GM12878 (cell line): ENCODE data around the gene EPHB1. TPM values are rescaled to one million over a fixed set of nuclear protein-coding genes. Genes with fewer than 3 reads are reported as not detected.

Source experiments
- CBFB ChIP-seq: IDR thresholded peaks from 2 replicates; pipeline ENCODE4 v1.6.1; 2016; ENCODE audit warnings: antibody characterized with exemption, low read depth
- CREM ChIP-seq: IDR thresholded peaks from 2 replicates; pipeline ENCODE4 v1.6.1; 2014; ENCODE audit warnings: antibody characterized with exemption, low read depth
- EED ChIP-seq: sonication (generic); IDR thresholded peaks from 2 replicates; pipeline ENCODE4 v1.6.1; 2016; ENCODE audit warnings: antibody characterized with exemption, low read depth
- GABPA ChIP-seq: IDR thresholded peaks from 2 replicates; pipeline ENCODE4 v1.6.1; 2014; ENCODE audit warnings: antibody characterized with exemption, low read depth, mild to moderate bottlenecking, inconsistent platforms
- HDAC6 ChIP-seq: fragments of 200-600 bp; sonication (generic); IDR thresholded peaks from one replicate; pipeline ENCODE4 v1.8.0; 2017; ENCODE audit warnings: antibody characterized with exemption; ENCODE audit not compliant: unreplicated experiment
- IKZF2 ChIP-seq, 2 experiments: fragments of 450-650 bp; IDR thresholded peaks; 2 replicates each; pipeline ENCODE4 v1.6.1; 2017; ENCODE audit warnings: mild to moderate bottlenecking in 2 of 2, moderate library complexity in 2 of 2
- IRF3 ChIP-seq: fragments of 450-650 bp; IDR thresholded peaks from 2 replicates; pipeline ENCODE4 v1.6.1; 2014; ENCODE audit warnings: mild to moderate bottlenecking
- JUNB ChIP-seq: IDR thresholded peaks from 2 replicates; pipeline ENCODE4 v1.6.1; 2016; ENCODE audit warnings: antibody characterized with exemption, mild to moderate bottlenecking
- MTA3 ChIP-seq: IDR thresholded peaks from 2 replicates; pipeline ENCODE4 v1.6.1; 2012; ENCODE audit warnings: low read length, inconsistent platforms, borderline replicate concordance
- PBX3 ChIP-seq: IDR thresholded peaks from 2 replicates; pipeline ENCODE4 v1.6.1; 2011; ENCODE audit warnings: mild to moderate bottlenecking, low read depth, low read length, moderate library complexity; ENCODE audit not compliant: insufficient replicate concordance
- PKNOX1 ChIP-seq: fragments of 450-650 bp; IDR thresholded peaks from 2 replicates; pipeline ENCODE4 v1.6.1; 2016; ENCODE audit warnings: mild to moderate bottlenecking
- PML ChIP-seq: IDR thresholded peaks from 2 replicates; pipeline ENCODE4 v1.6.1; 2012; ENCODE audit warnings: low read length, inconsistent platforms
- RAD21 ChIP-seq: IDR thresholded peaks from 2 replicates; pipeline ENCODE4 v1.6.1; 2011; ENCODE audit warnings: mild to moderate bottlenecking, low read depth, low read length, moderate library complexity; ENCODE audit not compliant: insufficient read depth
- RB1 ChIP-seq: fragments of 450-650 bp; formaldehyde crosslinking; IDR thresholded peaks from 2 replicates; pipeline ENCODE4 v1.6.1; 2017; ENCODE audit warnings: mild to moderate bottlenecking, borderline replicate concordance
- RFX5 ChIP-seq: IDR thresholded peaks from 2 replicates; pipeline ENCODE4 v1.6.1; 2011; ENCODE audit warnings: low read depth, low read length, improper control_type of control experiment
- SUZ12 ChIP-seq: fragments of 200-600 bp; sonication (generic); IDR thresholded peaks from one replicate; pipeline ENCODE4 v1.6.1; 2018; ENCODE audit warnings: antibody characterized with exemption, mild to moderate bottlenecking; ENCODE audit not compliant: unreplicated experiment
- TBL1XR1 ChIP-seq: IDR thresholded peaks from 2 replicates; pipeline ENCODE4 v1.6.1; 2012; ENCODE audit warnings: low read depth, low read length, improper control_type of control experiment
- ZNF207 ChIP-seq: fragments of 450-650 bp; IDR thresholded peaks from 2 replicates; pipeline ENCODE4 v1.6.1; 2014; ENCODE audit warnings: antibody characterized with exemption, mild to moderate bottlenecking, borderline replicate concordance
- ZNF217 ChIP-seq: fragments of 450-650 bp; IDR thresholded peaks from 2 replicates; pipeline ENCODE4 v1.6.1; 2017; ENCODE audit warnings: antibody characterized with exemption, mild to moderate bottlenecking
- polyA plus RNA-seq, 11 experiments: library from polyadenylated mRNA; depleted of rRNA in 4 of 11; unstranded in 6 of 11; stranded (reverse) in 5 of 11; fragments of >200 nt; fragmentation: Nextera tagmentation in 4 of 11; fragmentation: Illumina TruSeq in 1 of 11; extraction: Ambion mirVana in 4 of 11; extraction: Trizol in 1 of 11; gene quantifications; 1 replicate in 1 of 11; 2 replicates in 10 of 11; pipeline versions ENCODE4 v1.2.1 to v1.2.3, GENCODE V29; 2011 to 2016; ENCODE audit warnings: inconsistent platforms in 2 of 11, missing spikeins in 2 of 11, low read depth in 1 of 11
- total RNA-seq, 4 experiments: library from RNA; depleted of rRNA in 3 of 4; stranded (reverse); fragments of >200 nt in 3 of 4; fragmentation: Illumina TruSeq in 1 of 4; extraction: Trizol in 1 of 4; gene quantifications; 2 replicates each; pipeline versions ENCODE4 v1.2.1 to v1.2.3, GENCODE V29; 2013 to 2021
- TF ChIP-seq, protein P1 (sequence below): fragments of 150-350 bp; IDR thresholded peaks from 2 replicates; pipeline ENCODE4 v1.6.1; 2014; ENCODE audit warnings: mild to moderate bottlenecking, low read depth, low read length
- TF ChIP-seq, protein P2 (sequence below): IDR thresholded peaks from 2 replicates; pipeline ENCODE4 v1.6.1; 2012; ENCODE audit warnings: low read depth, low read length, improper control_type of control experiment
- TF ChIP-seq, protein P3 (sequence below): IDR thresholded peaks from 2 replicates; pipeline ENCODE4 v1.6.1; 2012; ENCODE audit warnings: mild to moderate bottlenecking, low read depth, low read length

The EPHB1 gene
- total and polyA plus RNA-seq, 10 of the 15 experiments (the other 5 are each of a cell fraction or from before 2014, with no cell fraction given) = 0.33 to 23.8 (median 1.2) TPM

DNA sequence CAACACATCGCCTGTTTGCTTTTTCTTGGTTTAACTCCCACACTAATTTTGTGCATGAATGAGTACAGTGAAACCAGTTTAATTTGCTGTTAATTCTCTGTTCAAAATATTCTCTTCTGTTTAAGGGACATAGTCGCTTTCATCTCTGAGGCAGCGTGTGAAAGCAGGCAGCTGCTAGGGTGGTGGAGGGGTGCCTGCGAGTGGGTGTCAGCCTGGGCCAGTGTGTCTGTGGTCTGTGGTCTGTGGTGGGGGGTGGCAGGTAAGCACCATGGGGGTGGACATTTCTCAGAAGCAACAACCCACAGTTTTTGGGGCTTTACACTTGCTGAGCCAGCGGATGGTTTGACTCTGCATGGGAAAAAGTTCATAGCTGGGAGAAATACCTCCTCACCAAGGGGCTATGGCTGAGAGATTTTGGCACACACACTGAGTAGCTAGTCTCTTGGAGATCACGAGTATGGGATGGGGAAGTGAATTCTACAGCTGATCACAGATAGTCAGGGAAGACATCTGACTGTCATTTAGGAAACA, 109.2 kb downstream of the EPHB1 start (continued):
- TF ChIP-seq PBX3 (peak; percentile 68), HDAC6 (no peak), ZNF207 (peak; percentile 58; the same call in 1 of the 2 replicates), ZNF217 (peak; percentile 79), CBFB (peak; percentile 96), GABPA (no peak), CREM (peak; percentile 49; the same call in 1 of the 2 replicates), IKZF2 (IDR thresholded peaks at IDR 0.05) (peak; percentile 97 to 99), JUNB (no peak), PKNOX1 (no peak), TBL1XR1 (peak; percentile 99), EED (peak; percentile 58; the same call in 1 of the 2 replicates), MTA3 (peak; percentile 76; the same call in 1 of the 2 replicates), RFX5 (no peak; the same call in 1 of the 2 replicates), SUZ12 (no peak), RAD21 (0 out of 2 replicates have a peak, but pooled peaks have one; percentile 16), PML (no peak), IRF3 (no peak), RB1 (no peak)
- TF ChIP-seq, protein P1, sequence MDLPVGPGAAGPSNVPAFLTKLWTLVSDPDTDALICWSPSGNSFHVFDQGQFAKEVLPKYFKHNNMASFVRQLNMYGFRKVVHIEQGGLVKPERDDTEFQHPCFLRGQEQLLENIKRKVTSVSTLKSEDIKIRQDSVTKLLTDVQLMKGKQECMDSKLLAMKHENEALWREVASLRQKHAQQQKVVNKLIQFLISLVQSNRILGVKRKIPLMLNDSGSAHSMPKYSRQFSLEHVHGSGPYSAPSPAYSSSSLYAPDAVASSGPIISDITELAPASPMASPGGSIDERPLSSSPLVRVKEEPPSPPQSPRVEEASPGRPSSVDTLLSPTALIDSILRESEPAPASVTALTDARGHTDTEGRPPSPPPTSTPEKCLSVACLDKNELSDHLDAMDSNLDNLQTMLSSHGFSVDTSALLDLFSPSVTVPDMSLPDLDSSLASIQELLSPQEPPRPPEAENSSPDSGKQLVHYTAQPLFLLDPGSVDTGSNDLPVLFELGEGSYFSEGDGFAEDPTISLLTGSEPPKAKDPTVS = 0 out of 2 replicates have a peak, but pooled peaks have one; percentile 19
- TF ChIP-seq, protein P2, sequence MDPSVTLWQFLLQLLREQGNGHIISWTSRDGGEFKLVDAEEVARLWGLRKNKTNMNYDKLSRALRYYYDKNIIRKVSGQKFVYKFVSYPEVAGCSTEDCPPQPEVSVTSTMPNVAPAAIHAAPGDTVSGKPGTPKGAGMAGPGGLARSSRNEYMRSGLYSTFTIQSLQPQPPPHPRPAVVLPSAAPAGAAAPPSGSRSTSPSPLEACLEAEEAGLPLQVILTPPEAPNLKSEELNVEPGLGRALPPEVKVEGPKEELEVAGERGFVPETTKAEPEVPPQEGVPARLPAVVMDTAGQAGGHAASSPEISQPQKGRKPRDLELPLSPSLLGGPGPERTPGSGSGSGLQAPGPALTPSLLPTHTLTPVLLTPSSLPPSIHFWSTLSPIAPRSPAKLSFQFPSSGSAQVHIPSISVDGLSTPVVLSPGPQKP = no peak
- TF ChIP-seq, protein P3, sequence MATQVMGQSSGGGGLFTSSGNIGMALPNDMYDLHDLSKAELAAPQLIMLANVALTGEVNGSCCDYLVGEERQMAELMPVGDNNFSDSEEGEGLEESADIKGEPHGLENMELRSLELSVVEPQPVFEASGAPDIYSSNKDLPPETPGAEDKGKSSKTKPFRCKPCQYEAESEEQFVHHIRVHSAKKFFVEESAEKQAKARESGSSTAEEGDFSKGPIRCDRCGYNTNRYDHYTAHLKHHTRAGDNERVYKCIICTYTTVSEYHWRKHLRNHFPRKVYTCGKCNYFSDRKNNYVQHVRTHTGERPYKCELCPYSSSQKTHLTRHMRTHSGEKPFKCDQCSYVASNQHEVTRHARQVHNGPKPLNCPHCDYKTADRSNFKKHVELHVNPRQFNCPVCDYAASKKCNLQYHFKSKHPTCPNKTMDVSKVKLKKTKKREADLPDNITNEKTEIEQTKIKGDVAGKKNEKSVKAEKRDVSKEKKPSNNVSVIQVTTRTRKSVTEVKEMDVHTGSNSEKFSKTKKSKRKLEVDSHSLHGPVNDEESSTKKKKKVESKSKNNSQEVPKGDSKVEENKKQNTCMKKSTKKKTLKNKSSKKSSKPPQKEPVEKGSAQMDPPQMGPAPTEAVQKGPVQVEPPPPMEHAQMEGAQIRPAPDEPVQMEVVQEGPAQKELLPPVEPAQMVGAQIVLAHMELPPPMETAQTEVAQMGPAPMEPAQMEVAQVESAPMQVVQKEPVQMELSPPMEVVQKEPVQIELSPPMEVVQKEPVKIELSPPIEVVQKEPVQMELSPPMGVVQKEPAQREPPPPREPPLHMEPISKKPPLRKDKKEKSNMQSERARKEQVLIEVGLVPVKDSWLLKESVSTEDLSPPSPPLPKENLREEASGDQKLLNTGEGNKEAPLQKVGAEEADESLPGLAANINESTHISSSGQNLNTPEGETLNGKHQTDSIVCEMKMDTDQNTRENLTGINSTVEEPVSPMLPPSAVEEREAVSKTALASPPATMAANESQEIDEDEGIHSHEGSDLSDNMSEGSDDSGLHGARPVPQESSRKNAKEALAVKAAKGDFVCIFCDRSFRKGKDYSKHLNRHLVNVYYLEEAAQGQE = no peak
